ENCODE data around the gene CNTN5. TPM values are rescaled to one million over a fixed set of nuclear protein-coding genes. Genes with fewer than 3 reads are reported as not detected.

The CNTN5 gene
- total RNA-seq, 1 donor from 2014 or later = not detected

DNA sequence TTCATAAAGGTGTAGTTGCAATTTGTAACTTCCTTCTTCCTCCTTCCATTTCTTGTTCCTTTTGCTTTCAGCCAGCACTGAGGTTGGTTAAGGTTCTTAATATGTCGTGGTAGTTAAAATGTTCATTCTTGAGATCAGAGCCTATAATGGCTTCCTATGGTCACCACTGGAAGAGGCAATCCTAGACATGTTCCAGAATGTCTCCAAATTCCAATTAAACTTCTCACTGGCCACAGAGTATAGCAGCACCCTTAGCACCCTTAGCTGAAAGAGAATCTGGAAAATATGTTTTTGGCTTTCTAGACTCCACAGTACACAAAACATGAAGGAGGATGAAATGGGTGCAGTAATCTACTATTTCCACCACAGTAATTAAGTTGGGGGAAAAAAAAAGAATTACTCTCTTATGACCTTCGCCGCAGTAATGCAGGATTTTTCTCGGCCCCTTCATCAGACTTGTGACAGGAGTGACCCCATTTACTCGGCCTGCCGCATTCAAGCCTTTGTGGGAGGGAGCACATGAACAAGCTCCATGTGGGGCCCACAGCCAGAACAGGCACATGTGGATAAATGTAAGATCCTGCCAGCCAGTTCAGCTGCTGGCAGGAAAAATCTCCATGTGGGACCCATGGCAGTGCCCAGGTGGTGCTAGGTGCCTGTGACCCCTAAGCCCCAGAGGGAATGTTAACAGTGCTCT, 1317.5 kb downstream of the CNTN5 start:
- H3K27ac ChIP-seq = no peak overlapping the region
- ATAC-seq (no peak), DNase-seq (no peak)
- no peak overlapping the region for H3K4me3 ChIP-seq
- no peaks in the 10 kb centered on the region for H3K27me3 ChIP-seq
- H3K9me3 ChIP-seq = no peaks in the 10 kb centered on the region
- H3K4me1 ChIP-seq = no peaks in the 10 kb centered on the region
- H3K36me3 ChIP-seq = no peaks in the 10 kb centered on the region
- TF ChIP-seq, protein P1, sequence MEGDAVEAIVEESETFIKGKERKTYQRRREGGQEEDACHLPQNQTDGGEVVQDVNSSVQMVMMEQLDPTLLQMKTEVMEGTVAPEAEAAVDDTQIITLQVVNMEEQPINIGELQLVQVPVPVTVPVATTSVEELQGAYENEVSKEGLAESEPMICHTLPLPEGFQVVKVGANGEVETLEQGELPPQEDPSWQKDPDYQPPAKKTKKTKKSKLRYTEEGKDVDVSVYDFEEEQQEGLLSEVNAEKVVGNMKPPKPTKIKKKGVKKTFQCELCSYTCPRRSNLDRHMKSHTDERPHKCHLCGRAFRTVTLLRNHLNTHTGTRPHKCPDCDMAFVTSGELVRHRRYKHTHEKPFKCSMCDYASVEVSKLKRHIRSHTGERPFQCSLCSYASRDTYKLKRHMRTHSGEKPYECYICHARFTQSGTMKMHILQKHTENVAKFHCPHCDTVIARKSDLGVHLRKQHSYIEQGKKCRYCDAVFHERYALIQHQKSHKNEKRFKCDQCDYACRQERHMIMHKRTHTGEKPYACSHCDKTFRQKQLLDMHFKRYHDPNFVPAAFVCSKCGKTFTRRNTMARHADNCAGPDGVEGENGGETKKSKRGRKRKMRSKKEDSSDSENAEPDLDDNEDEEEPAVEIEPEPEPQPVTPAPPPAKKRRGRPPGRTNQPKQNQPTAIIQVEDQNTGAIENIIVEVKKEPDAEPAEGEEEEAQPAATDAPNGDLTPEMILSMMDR (IDR thresholded peaks at IDR 0.05) = no peak
- intact Hi-C loops (cut with DNase I) = no loop called here

DNA sequence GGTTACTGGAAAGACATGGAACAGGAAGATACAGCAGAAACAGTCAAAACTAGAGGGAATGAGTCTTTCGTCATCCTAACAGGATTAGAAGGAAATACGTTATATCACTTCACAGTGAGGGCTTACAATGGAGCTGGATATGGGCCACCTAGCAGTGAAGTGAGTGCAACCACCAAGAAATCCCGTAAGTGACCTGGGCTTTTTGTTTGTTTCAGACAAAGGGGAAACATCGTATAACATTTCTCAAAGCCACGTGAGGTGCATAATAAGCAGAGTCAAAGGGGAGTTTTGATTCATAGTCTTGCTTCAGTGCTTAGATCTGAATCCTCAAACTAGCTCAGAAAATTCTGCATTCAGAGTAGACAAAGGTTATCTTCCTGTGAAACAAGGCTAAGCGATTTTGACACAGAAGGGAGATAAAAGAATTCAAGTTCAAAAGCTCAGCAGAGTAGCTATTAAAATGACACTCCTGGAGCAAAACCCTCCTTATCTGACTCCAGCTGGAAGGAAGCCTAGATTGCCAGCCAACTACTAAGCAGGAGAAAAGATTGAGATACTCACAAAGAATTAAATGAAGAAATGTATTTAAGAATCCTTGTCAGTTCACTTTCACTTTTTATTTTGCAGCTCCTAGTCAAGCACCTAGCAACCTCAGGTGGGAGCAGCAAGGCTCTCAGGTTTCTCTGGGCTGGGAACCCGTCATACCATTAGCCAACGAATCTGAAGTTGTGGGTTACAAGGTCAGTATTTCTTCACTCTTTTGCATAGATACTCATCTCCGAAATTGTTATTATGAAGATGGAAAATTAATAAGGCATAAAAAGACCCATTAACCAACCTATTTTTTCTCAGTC, 1319.9 kb downstream of the CNTN5 start:
- peak overlapping the region; percentile 22 for H3K4me3 ChIP-seq

GRCh38 chr11:100353083-100353482, 1332.3 kb downstream of the CNTN5 start:
- Histone ChIP-seq H3K36me3 (no peaks in the 10 kb centered on the region), H3K9me3 (no peaks in the 10 kb centered on the region), H3K27me3 (no peaks in the 10 kb centered on the region), H3K4me1 (no peaks in the 10 kb centered on the region), H3K27ac (no peak overlapping the region), H3K4me3 (no peak overlapping the region)
- ATAC-seq = no peak
- no peak for DNase-seq
- TF ChIP-seq, protein P1 (IDR thresholded peaks at IDR 0.05) = no peak
- intact Hi-C loops (cut with DNase I) = no loop called here

More for the DNA sequence above, 1319.9 kb downstream of the CNTN5 start:
- DNase-seq = no peak
- Histone ChIP-seq H3K4me1 (no peaks in the 10 kb centered on the region), H3K27me3 (no peaks in the 10 kb centered on the region), H3K36me3 (no peaks in the 10 kb centered on the region), H3K27ac (no peak overlapping the region), H3K9me3 (no peaks in the 10 kb centered on the region)
- peak; percentile 67 for ATAC-seq
- intact Hi-C loops (cut with DNase I) = no loop called here
- TF ChIP-seq, protein P1 (IDR thresholded peaks at IDR 0.05) = no peak

DNA sequence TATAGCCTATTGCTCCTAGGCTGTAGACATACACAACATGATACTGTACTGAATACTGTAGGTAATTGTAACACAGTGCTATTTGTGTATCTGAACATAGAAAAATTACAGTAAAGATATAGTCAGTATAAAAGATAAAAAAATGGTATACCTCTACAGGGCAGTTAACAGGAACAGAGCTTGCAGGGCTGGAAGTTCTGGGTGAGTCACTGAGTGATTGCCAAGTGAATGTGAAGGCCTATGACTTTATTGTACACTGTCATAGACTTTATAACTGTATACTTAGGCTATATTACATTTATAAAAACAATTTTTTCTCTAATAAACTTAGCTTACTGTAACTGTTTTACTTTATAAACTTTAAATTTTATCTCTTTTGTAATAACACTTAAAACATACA, 1334.0 kb downstream of the CNTN5 start:
- ATAC-seq (no peak), DNase-seq (no peak)
- no peaks in the 10 kb centered on the region for H3K9me3 ChIP-seq
- TF ChIP-seq, protein P1 (IDR thresholded peaks at IDR 0.05) = no peak
- H3K36me3 ChIP-seq = no peaks in the 10 kb centered on the region
- no peak overlapping the region for H3K27ac ChIP-seq
- intact Hi-C loops (cut with DNase I) = no loop called here
- no peaks in the 10 kb centered on the region for H3K4me1 ChIP-seq
- H3K27me3 ChIP-seq = no peaks in the 10 kb centered on the region
- no peak overlapping the region for H3K4me3 ChIP-seq

- no peak for DNase-seq
Observed at GRCh38 chr11:100356035-100356434, 1335.3 kb downstream of the CNTN5 start.

More at GRCh38 chr11:100356035-100356434, 1335.3 kb downstream of the CNTN5 start:
- intact Hi-C loops (cut with DNase I) = no loop called here
- no peaks in the 10 kb centered on the region for H3K36me3 ChIP-seq
- TF ChIP-seq, protein P1 (IDR thresholded peaks at IDR 0.05) = no peak
- H3K4me1 ChIP-seq = no peaks in the 10 kb centered on the region
- no peak overlapping the region for H3K27ac ChIP-seq
- no peaks in the 10 kb centered on the region for H3K9me3 ChIP-seq
- no peak for ATAC-seq
- no peaks in the 10 kb centered on the region for H3K27me3 ChIP-seq
- H3K4me3 ChIP-seq = no peak overlapping the region
